ENCODE measurements around the gene BBLN.
A peak's percentile ranks its signal among the peaks of the same experiment; 100 is the strongest.
"Not testable (repeated sequence)": the region's sequence is repeated elsewhere in the genome, so short reads cannot be mapped to it uniquely, and the experiment has no call there.

Gene BBLN

DNA sequence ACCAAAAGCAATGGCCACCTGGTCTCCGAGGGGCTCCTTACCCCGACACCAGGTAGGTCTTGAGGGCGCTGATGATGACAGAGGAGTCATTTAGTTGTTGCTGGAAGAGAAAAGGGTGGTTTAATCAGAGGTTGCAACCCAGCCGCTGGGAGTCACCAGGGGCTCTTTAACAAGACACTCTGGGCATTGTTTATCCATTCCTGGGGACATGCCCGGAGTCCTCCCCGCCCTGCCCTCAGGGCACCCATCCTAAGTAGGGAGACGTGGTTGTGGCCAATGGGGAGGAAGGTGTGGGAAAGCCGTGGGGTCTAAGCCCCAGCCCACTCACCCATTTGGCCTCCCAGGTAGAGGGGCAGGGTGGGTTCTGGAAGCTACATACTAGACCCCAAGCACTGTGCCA is 35.6 kb upstream of the BBLN start:
- no peak for DNase-seq (ENCODE audit: low read depth in 2 of 2)

DNA sequence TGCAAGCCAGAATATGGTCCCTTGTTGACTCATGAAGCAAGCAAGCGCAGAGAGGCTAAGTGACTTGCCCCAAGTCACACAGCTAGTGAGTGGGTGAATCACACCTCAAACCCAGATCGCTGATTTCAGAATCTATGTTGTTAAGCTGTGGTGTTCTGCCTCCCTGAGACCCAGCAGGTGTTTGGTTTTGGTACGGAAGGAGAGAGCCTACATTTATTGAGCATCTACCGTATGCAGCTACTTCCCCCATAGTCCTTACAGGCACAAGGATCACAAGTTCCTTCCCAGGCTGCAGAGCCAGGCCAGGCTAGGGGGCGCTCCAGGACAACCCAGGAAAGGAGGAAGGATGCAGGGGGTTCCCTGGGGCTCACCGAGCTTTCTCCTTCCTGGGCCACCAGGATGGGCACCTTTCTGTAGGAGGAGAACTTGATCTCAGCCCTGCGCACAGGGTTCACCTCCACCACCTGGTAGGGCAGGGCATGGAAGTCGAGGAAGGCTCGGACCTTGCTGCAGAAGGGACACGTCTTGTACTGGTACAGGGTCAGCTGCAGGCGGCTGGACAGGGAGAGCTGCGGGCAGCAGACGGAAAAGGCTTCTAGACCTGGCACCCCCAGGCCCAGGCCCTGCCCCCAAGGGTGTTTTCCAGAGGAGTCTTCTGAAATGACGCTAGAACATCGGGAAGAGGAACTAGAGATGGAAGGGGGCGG is 35.0 kb upstream of the BBLN start:
- peak in 1 of 2 donors; percentile 41 for DNase-seq (ENCODE audit: low read depth in 2 of 2)

DNA sequence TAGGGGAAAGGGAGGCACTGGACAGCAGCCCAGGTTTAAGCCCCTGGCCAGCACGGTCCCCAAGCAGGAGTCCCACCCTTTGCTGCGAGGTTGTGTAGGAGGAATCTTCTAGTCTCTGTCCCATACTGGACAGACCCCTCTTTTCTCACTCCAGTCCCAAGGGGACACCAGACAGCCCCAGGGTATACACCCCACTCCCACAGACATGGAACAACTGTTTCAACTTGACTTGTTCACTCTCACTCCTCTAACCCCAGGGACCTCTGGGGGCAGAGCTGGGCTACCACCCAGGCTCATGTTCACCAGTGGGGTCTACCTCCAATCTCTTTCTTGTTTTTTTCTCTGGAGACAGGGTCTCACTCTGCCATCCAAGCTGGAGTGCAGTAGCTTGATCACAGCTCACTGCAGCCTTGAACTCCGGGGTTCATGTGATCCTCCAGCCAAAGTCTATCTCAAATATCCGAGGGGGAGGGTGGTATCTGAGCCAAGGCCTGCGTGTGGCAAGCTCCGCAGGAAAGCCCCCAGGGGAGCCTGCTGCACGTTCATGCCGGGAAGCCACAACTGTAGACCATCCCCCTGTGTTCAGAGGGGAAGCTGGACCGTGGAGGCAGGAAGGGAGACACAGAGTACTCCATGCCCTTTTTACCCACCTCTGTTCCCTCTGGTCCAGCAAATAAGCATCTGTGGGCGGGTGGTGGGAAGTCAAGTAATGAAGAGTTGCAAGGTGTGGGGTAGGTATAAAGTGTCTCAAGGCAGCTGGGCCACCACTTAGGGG is 34.3 kb upstream of the BBLN start:
- no peak for DNase-seq (ENCODE audit: low read depth in 2 of 2)

DNA sequence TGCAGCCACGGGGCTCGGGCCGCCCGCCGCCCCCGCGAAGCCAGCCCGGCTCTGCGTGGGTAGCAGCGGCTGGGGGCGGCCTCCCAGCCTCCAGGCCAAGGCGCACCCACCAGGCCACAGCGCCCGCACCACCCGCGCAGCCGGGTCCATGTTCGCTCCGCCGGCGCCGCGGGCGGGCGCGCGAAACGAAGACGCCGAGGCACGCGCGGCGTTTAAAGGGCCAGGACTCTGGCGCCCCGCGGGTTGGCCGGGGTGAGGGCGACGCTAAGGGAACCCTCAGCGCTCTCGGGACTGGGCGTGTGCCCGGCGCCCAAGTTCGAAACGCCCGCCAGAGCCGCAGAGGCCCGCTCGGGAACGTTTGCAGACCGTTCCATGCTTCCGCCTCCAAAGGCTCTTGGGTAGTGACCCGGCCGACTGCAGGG is 32.5 kb upstream of the BBLN start, which contains the start of gene PTGES2:
Gene PTGES2 (minus strand): TSS at position 162 of the 422 bp plus-strand sequence. CDS start 12 bp downstream, at position 150.
- DNase-seq (ENCODE audit: low read depth in 2 of 2), result peak; percentile 71 to 75

DNA sequence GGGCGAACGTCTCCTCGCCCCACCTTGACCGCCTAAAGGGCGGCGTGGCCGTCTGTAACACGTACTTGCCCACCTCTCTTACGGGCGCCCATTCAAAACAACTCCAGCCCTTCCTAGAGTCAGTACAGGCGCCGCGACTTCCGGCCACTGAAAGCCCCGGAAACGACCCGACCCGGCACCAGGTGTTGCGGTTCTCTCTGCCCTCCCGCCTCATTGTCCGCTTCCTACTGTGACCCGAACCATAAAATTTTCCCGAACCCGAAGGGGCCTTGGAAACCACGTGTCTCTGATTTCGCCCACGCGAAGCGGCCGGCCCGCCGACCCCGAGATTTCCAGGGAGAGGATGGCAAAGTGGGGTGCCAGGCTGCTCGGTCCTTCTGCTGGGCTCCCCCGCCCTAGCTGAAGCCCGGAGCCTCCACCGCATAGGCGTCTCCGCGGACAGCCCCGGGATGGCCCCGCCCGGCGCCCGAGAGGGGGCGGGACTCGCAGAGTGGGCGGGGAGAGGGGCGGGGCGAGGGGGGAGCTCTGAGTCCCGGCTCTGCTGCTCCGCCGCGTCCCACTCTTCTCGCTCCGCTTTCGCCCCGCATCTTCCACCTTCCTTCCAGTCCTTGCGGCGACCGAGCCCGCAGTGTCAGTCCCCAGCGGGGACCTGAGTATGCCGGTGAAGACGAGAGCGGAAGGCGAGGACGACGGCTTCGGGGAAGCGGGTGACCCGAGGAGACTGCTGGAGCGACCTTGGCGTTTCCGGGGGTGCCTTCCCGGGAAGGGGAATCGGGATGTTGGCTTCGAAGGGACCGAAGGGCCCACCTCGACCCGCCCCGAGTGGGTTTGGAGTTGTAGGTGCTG is 31.9 kb upstream of the BBLN start:
- peak; percentile 78 to 79 for DNase-seq (ENCODE audit: low read depth in 2 of 2)

DNA sequence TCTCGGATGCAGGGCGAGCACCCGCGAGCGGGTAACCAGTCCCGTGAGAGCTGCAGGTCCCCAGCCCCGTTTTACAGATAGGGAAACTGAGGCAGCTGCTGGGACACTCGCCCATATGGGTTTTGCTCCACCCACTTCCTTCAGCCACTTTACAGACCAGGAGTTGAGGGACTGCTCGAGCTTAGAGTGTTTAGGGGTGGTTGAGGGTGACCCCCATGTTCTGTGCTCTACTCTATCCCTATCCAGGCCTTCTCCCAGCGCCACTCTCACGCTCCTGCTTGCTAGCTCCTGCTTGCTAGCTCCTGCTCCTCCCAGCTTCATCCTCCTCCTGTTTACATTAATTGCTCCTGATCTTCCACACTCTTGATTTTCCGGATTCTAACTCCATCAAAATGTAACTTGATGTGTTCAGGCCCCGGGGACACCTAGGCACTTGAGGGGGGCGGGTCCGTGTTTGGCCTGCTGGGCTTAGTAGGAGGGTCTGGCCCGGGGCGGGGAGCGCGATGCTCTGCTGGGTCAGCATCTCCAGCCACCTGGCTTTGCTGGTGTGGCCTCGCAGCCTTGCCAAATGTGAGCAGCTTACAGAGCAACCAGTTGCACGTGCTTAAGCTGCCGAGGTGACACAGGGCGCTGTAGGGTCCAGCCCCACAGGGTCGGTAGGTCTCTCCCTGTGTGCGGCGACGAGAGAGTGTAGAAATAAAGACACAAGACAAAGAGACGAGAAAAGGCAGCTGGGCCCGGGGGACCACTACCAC is 31.1 kb upstream of the BBLN start:
- no peak for DNase-seq (ENCODE audit: low read depth in 2 of 2)

DNA sequence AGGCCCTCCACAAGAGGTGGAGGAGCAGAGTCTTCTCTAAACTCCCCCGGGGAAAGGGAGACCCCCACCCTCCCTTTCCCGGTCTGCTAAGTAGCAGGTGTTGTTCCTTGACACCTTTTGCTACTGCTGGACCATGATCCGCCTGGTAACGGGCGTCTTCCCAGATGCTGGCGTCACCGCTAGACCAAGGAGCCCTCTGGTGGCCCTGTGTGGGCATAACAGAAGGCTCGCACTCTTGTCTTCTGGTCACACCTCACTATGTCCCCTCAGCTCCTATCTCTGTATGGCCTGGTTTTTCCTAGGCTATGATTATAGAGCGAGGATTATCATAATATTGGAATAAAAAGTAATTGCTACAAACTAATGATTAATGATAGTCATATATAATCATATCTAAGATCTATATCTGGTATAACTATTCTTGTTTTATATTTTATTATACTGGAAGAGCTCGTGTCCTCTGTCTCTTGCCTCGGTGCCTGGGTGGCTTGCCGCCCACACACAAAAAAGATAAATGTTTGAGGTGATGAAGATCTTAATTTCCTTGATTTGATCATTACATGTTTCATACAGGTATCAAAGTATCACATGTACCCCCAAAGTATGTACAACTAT is 30.0 kb upstream of the BBLN start:
- peak; percentile 45 to 52 for DNase-seq (ENCODE audit: low read depth in 2 of 2)

DNA sequence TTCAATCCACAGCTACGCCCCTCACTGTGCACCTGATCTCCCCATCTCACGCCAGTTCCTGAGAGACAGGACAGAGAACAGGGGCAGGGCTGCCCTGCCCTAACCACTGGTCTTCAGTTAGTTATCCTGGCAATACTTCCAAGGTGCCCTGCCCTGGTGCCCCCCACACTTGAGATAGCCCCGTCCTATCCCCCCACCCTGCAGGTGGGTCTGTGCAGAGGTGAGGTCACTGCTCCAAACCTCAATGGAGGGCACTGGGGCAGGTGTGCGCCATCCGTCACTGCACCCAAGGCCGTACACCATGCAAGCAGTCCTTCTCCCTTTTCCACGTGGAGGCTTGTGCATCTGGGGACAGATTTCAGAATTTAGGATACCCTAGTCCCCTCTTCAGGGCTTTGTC is 29.4 kb upstream of the BBLN start:
- DNase-seq (ENCODE audit: low read depth in 2 of 2), result not testable (repeated sequence)

DNA sequence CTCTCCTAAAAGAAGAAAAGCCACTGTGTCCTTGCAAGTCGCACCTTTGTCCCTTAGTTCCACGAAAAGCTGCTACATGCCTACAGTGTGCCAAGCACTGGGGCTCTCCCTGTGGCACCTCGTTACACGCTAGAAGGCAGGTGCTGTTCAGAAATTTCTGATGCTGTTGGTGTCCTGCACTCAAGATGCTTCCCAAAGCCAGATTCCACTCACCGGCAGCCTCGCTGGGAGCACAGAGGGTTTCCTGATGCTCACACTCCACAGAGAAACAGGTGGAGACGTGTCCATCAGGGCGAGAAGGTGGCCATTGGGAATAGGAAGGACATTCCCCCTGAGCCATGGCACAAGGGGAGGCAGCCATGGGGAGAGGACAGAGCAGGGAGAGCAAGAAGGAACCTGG is 28.7 kb upstream of the BBLN start:
- DNase-seq (ENCODE audit: low read depth in 2 of 2), result not testable (repeated sequence)

DNA sequence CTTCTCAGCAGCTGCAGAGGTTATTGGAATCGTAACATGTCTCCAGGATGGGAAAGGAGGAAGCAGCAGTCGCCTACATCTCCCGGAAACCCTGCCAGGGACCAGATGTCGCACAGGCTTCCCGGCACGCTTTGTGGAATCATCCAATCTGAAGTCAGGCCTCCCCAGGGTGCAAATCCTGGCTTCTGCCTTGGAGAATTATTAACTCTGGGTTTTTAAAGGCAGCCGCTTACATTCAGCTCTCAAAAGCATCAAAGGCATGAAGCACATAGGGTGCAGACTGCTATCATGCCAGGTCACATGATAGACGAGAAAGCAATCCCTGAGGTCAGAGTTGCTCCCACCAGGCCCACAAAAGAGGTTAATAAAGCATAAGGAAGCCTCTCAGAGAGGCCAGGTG is 27.9 kb upstream of the BBLN start:
- not testable (repeated sequence) for DNase-seq (ENCODE audit: low read depth in 2 of 2)

DNA sequence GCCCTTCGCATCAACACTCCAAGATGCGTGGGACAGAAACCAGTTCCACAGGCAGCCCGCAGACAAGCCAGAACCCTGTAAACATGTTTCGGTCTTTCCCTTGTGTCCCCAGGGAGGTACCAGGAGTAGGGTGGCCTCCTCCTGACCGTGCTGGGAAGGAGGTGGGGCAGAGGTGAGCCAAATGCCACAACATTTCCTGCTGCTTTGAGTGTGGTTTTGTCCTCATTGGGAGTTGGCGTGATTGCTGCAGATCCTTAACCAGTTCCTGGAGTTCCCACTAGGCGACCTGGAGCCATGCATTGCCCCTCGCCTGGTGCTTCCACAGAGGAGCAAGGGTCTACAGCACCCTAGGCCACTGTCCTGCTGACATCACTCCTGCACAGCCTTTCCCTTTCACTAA is 24.5 kb upstream of the BBLN start:
- DNase-seq (ENCODE audit: low read depth in 2 of 2), result not testable (repeated sequence)

DNA sequence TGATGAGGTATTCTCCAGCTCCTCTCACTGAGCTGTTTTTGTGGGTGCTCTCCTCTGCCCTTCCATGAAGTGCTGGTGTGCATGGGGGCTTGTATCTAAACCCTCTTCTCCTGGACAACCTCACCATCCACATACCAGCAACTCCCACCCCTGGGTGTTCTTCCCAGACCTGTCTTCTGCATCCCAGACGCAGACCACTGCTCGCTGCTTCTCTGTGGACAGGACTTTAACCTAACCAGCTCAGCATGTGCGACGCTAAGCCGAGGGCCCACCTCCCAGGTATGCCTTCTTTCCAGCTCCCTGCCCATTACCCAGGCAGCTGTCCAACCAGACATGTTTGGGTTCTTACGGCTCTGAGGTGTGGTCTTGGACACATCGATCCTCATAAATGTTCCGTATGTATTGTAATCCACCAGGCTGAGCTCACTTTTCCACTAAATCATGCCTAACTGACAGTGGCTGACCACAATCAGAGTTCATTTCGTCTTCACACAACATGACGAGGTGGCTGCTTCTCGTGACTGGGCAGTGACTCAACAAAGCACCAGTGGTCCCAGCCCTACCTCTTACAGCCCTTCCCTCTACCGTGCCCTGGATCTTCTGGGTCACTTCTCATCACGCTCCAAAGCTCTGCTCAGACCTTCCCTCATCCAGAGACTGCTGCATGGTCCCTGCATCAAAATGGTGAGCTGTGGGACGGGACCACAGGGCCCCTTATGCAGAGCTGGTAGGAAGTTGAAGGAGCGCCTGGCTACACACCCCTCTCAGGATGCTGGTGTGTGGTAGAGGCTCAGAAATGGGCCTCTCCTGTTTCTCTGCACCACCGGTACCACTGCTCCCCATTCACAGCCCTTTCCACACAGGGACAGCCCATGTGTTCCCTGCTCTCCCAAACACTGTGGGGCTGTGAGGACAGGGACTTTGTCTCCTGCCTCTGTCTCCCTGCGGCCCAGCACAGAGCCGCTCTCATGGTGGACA is 23.0 kb upstream of the BBLN start:
- DNase-seq (ENCODE audit: low read depth in 2 of 2), result no peak

DNA sequence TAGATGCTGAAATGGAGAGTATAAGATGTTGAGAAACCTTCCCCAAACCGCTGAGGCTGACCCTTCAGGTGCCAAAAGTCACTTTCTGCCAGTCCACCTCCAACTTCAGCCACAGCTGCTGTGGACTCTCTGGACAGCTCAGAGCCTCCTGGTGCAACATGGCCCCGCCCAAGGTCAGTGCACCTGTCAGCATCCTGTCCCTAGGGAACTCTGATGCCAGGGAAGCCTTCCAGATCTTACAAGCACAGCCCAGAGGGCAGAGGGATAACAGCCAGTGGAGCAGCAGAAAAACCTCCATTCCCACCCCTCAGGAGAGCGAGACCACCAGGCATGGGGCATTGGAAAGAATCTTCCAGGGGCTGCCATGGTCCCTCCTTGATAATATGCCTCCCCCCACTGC is 22.1 kb upstream of the BBLN start:
- DNase-seq (ENCODE audit: low read depth in 2 of 2), result no peak

DNA sequence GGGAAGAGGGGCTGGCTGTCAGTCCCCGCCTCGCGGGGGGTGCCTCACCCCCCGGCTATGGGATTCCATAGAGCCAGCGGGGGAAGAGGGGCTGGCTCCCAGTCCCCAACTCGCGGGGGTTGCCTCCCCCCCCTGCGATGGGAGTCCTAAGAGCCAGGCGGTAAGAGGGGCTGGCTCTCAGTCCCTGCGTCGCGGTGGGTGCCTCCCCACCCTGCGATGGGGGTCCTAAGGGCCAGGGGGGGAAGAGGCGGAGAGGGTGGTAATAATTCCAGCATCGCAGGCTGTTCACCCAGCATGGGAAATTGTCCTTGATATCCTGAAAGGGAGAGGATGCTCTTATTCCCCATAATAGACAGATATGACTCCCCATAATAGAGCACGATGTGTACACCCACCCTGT is 20.4 kb upstream of the BBLN start:
- no peak for DNase-seq (ENCODE audit: low read depth in 2 of 2)

DNA sequence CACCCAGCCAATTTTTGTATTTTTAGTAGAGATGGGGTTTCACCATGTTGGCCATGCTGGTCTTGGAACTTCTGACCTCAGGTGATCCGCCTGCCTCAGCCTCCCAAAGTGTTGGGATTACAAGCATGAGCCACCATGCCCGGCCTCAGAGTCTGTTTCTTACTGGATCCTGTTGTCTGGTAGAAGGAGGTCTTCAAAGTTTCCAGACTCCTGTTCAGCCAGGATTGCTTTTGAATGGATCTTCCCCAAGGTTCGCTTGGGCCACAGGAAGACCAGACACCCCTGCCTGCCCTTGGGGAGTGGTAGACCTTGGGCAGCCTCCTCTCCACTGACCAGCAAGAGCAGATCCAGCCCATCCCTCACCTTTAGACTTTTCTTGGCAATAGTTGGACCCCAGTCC is 18.5 kb upstream of the BBLN start:
- DNase-seq (ENCODE audit: low read depth in 2 of 2), result no peak

DNA sequence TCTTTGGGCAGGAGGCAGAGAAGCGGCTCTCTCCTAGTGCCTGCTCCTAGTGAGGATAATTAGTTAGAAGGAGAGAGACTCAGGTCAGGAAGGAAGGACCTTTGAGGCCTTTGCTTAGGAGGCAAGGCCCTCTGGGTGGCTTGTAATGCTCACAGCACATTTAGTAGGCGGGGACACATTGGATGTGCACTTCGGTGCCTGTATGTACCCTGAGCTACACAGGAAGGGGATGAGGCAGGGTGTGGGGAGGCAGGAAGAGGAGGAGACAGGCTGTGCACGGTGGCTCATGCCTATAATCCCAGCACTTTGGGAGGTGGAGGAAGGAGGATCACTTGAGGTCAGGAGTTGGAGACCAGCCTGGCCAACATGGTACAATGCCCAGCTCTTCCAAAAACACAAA is 18.0 kb upstream of the BBLN start:
- no peak for DNase-seq (ENCODE audit: low read depth in 2 of 2)

DNA sequence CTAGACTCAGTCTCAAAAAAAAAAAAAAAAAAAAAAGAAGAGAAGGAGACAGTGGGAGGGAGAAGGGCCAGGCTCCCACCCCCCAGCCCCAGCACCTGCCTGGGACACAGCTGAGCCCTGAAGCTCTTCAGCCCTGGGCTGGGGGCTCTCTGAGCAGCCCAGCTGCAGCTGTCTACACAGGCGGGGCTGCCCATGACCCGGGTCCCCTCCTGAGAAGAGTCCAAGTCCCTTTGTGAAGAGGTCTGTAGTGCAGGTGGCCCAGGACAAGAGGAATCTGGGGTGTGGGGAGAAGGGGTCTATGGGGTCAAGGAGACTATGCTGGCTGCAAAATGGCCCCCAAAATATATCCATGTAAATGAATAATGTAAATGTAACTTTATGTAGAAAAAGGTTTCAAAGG is 17.5 kb upstream of the BBLN start:
- DNase-seq (ENCODE audit: low read depth in 2 of 2), result no peak

DNA sequence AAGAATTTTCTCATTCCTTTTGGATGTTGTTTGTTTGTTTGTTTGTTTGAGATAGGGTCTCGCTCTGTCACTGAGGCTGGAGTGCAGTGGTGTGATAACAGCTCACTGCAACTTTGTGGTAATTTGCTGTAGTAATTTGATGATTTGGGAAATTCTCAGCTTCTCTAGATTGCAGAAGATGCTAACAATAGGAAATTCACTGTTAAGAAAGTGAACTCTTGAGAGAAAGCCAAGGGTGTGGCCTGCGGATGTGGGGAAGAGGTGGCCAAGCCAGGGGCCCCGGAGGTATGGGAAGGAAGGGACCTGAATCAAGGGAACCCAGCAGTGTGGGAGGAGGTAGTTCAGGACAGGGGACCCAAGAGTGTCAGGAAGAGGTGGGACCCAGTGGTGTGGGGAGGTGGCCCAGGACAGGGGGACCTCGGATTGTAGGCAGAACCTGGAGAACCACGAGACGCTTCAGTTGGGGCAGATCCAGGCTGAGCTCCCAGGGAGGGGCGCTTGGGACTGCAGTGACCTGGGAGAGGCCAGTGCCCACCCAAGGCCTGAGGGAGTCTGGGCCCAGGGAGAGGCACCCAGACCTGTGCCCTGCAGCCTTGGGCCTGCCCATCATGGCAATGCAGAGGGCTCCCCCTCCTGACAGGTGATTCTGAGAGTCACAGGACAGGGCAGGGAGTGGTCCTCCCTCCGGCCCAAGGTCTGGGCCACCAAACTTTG is 16.4 kb upstream of the BBLN start:
- no peak for DNase-seq (ENCODE audit: low read depth in 2 of 2)
